ENCODE data around the gene CBFA2T3.

DNA sequence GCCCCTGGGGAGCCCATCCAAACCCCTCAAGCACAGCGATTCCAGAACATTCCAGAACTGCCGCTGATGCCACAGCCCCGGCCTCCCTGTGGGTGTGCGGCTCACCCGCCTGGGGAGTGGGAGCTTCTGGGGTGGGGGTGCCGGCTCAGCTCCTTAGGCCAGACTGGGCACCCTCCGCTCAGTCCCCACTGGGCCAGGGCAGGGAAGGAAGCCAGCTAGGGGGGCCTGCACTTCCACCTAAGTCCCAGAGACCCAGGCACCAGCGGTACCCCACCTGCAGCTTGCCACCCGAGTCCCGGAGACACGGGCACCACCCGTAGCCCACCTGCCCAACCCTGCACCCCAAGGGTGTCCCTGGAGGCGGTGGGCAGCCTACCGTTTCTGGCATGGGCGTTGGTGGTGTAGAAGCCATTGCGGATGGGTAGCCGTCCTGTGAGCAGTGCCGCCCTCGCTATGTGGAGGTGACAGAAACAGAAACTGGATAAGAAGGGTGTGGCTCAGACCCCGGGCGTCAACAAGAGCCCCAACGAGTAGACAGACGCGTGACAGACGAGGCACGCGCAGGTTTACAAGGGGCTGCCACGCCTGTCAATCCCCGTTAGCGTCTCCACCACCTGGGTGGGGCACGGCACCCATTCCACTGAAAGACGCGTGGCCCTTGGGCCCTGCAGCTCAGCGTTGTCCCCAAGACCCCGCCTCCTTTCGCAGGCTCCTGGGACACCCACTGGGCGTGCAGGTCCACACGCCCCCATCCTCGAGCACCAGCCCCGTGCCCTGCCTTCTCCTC lies 135.3 kb downstream of the CBFA2T3 start:
- no peak for TF ChIP-seq EZH2 (IDR thresholded peaks at IDR 0.05; ENCODE audit: insufficient read depth, low read length)
- TF ChIP-seq, protein P1, sequence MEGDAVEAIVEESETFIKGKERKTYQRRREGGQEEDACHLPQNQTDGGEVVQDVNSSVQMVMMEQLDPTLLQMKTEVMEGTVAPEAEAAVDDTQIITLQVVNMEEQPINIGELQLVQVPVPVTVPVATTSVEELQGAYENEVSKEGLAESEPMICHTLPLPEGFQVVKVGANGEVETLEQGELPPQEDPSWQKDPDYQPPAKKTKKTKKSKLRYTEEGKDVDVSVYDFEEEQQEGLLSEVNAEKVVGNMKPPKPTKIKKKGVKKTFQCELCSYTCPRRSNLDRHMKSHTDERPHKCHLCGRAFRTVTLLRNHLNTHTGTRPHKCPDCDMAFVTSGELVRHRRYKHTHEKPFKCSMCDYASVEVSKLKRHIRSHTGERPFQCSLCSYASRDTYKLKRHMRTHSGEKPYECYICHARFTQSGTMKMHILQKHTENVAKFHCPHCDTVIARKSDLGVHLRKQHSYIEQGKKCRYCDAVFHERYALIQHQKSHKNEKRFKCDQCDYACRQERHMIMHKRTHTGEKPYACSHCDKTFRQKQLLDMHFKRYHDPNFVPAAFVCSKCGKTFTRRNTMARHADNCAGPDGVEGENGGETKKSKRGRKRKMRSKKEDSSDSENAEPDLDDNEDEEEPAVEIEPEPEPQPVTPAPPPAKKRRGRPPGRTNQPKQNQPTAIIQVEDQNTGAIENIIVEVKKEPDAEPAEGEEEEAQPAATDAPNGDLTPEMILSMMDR (IDR thresholded peaks at IDR 0.05; ENCODE audit: insufficient read depth, low read depth, low read length), result no peak

Measured in astrocyte (in vitro differentiated cells and primary cell).